ENCODE measurements around the gene CH25H. TPM values are rescaled to one million over a fixed set of nuclear protein-coding genes. Genes with fewer than 3 reads are reported as not detected.
"Not testable (repeated sequence)": the region's sequence is repeated elsewhere in the genome, so short reads cannot be mapped to it uniquely, and the experiment has no call there.

The CH25H gene, protein sequence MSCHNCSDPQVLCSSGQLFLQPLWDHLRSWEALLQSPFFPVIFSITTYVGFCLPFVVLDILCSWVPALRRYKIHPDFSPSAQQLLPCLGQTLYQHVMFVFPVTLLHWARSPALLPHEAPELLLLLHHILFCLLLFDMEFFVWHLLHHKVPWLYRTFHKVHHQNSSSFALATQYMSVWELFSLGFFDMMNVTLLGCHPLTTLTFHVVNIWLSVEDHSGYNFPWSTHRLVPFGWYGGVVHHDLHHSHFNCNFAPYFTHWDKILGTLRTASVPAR
- total RNA-seq = 10 to 100 TPM in 2 of 6 donors, 1 to 10 TPM in 4; 3.4 to 12.0 (median 6.8) TPM

DNA sequence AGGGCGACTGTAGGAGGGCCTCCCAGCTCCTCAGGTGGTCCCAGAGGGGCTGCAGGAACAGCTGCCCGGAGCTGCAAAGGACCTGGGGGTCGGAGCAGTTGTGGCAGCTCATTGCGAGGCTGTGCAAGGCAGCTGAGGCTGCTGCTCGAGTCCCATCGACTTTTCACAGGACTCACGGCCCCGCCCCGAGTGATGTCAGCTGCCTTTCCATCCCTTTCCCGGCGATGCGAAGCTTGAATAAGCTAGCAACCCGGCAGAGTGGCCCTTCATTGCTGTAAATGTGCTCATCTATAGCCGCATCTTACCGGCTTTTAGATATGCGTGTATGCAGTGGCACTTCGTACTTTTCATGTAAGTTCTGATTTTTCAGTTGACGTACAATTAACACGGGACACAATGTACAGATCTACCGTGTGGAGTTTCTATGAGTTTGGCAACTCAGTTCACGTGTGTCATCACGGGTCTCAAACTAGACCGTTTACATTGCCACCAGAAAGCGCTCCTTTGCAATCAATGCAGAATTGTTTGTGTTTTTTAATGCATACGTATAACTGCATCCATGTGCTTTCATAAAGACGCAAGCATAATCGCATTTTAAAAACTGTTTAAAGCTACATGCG is at the start of gene CH25H:
Gene CH25H (minus strand): TSS at position 137 of the 620 bp plus-strand sequence. CDS start 25 bp downstream, at position 112.
- WGBS, 2 donors = 1 to 3% methylated on average over 23 to 28 of the region's 28 CpGs
- H3K36me3 ChIP-seq = no peaks in the 10 kb centered on the region
- peaks cover 0 to 10% (median 5%) of the 10 kb centered on the region in 4 donors for H3K27me3 ChIP-seq
- ATAC-seq (ENCODE audit: low FRiP score in 2 of 2) = peak; percentile 89 to 90
- TF ChIP-seq EP300 (IDR thresholded peaks at IDR 0.05) (peak in 3 of 4 donors; percentile 16 to 89 (median 59)), POLR2A (IDR thresholded peaks at IDR 0.05) (peak in 3 of 4 donors; percentile 14 to 61 (median 31)), CTCF (IDR thresholded peaks at IDR 0.05) (no peak), POLR2AphosphoS5 (IDR thresholded peaks at IDR 0.05) (peak in 1 of 2 donors; percentile 52)
- peak within 1 kb of the TSS; percentile 69 to 90 (median 76) for H3K27ac ChIP-seq
- H3K4me3 ChIP-seq = peak within 1 kb of the TSS; percentile 1 to 60 (median 52)
- H3K9me3 ChIP-seq = no peaks in the 10 kb centered on the region
- H3K4me1 ChIP-seq = peaks cover 9 to 27% (median 19%) of the 10 kb centered on the region in 4 donors
- peak in 1 of 2 donors; percentile 78 for DNase-seq

- DNase-seq (no peak), ATAC-seq (ENCODE audit: low FRiP score in 2 of 2) (no peak)
- 49 to 66% methylated on average over 3 of the region's 3 CpGs for WGBS, 2 donors
- H3K4me3 ChIP-seq = no peak overlapping the region
- no peaks in the 10 kb centered on the region for H3K27me3 ChIP-seq
- peaks cover 0 to 7% (median 4%) of the 10 kb centered on the region in 4 donors for H3K4me1 ChIP-seq
- no peaks in the 10 kb centered on the region for H3K9me3 ChIP-seq
- H3K36me3 ChIP-seq = no peaks in the 10 kb centered on the region
- peak overlapping the region in 1 of 4 donors; percentile 40 for H3K27ac ChIP-seq
- TF ChIP-seq POLR2A (IDR thresholded peaks at IDR 0.05) (no peak), POLR2AphosphoS5 (IDR thresholded peaks at IDR 0.05) (no peak), CTCF (IDR thresholded peaks at IDR 0.05) (no peak), EP300 (IDR thresholded peaks at IDR 0.05) (no peak)
These were observed 49.2 kb upstream of the CH25H start for GRCh38 chr10:89256340-89256739.

DNA sequence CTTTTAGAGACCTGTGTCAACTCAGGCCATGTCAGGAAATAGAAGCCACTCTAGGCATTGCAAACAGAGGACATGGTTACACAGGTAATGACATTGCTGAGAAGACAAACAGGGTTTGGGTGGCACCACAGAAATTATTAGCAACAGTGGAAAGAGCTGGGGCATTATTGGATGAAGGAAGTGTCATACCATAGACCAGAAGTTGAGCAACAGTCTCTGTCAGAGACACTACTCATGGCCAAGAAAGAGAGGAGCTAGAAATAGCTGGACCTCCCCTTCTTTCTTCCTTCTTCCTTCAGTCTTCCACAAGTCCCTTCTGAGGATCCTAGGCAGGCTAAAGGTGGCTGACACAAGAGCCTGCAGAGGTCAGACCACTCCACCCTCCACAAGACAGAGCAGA is 48.7 kb upstream of the CH25H start:
- no peaks in the 10 kb centered on the region for H3K9me3 ChIP-seq
- DNase-seq = no peak
- TF ChIP-seq EP300 (IDR thresholded peaks at IDR 0.05) (no peak), POLR2A (IDR thresholded peaks at IDR 0.05) (no peak), POLR2AphosphoS5 (IDR thresholded peaks at IDR 0.05) (no peak), CTCF (IDR thresholded peaks at IDR 0.05) (no peak)
- no peaks in the 10 kb centered on the region for H3K27me3 ChIP-seq
- no peak for ATAC-seq (ENCODE audit: low FRiP score in 2 of 2)
- H3K36me3 ChIP-seq = no peaks in the 10 kb centered on the region
- H3K4me3 ChIP-seq = no peak overlapping the region
- H3K4me1 ChIP-seq = peaks cover 3 to 12% (median 8%) of the 10 kb centered on the region in 4 donors
- H3K27ac ChIP-seq = peak overlapping the region in 1 of 4 donors; percentile 40

GRCh38 chr10:89255091-89255579 is 48.0 kb upstream of the CH25H start:
- H3K36me3 ChIP-seq; H3K27me3 ChIP-seq; H3K27ac ChIP-seq; DNase-seq; H3K9me3 ChIP-seq; H3K4me3 ChIP-seq; ATAC-seq (ENCODE audit: low FRiP score in 2 of 2): not testable (repeated sequence)
- 74 to 83% methylated on average over 2 of the region's 2 CpGs for WGBS, 2 donors
- peaks cover 8 to 14% (median 10%) of the 10 kb centered on the region in 4 donors for H3K4me1 ChIP-seq

DNA sequence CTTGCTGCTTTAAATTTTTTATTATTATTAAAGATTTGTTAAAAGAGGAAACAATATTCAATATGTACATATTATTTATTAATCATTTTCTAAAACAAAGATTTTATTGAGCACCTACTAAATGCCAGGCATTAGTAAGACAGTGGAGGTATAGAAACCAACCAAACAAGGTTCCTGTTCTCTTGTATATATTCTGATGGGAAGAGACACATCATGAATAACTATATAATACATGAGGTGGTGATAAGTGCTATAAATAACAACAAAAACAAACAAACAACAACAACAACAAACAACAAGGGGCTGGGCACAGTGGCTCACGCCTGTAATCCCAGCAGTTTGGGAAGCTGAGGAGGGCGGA is 45.1 kb upstream of the CH25H start:
- no peaks in the 10 kb centered on the region for H3K27me3 ChIP-seq
- WGBS, 2 donors = 87% methylated on average over 2 of the region's 2 CpGs
- H3K4me3 ChIP-seq = peak overlapping the region in 2 of 4 donors; percentile 66 to 97
- no peaks in the 10 kb centered on the region for H3K9me3 ChIP-seq
- TF ChIP-seq POLR2A (IDR thresholded peaks at IDR 0.05) (no peak), POLR2AphosphoS5 (IDR thresholded peaks at IDR 0.05) (no peak), CTCF (IDR thresholded peaks at IDR 0.05) (no peak), EP300 (IDR thresholded peaks at IDR 0.05) (no peak)
- H3K36me3 ChIP-seq = no peaks in the 10 kb centered on the region
- peaks cover 9 to 14% (median 10%) of the 10 kb centered on the region in 4 donors for H3K4me1 ChIP-seq
- no peak for ATAC-seq (ENCODE audit: low FRiP score in 2 of 2)
- H3K27ac ChIP-seq = peak overlapping the region in 1 of 4 donors; percentile 8
- DNase-seq = no peak
